NCI-H146 treated with DMSO at 0.1 percent for 48 hours (cell line): ENCODE results near the gene SAMM50.
"Not testable (repeated sequence)": the region's sequence is repeated elsewhere in the genome, so short reads cannot be mapped to it uniquely, and the experiment has no call there.

ENCODE experiments used
- DNase-seq: peaks from one replicate; lab custom pipeline; 2025; ENCODE audit not compliant: unreplicated experiment; lab: John Stamatoyannopoulos, UW

Gene SAMM50

DNA sequence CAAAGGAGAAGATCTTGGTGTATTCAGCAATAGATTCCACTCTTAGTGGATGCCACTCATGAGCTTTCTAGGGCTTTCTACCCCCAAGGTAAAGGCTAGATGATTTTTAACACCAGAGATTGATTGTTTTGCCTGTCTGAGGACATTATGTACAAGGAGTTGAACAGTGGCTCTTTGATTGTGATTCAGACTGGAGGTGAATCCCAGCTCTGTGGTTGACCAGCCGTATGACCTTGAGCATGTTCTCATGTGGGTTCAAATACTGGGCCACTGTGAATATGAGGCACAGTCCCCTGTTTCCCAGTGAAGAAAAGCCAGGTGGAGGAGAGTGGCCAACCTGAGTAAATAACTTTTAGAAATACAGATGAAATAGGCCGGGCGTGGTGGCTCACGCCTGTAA is 44.9 kb downstream of the SAMM50 start:
- DNase-seq: no peak

DNA sequence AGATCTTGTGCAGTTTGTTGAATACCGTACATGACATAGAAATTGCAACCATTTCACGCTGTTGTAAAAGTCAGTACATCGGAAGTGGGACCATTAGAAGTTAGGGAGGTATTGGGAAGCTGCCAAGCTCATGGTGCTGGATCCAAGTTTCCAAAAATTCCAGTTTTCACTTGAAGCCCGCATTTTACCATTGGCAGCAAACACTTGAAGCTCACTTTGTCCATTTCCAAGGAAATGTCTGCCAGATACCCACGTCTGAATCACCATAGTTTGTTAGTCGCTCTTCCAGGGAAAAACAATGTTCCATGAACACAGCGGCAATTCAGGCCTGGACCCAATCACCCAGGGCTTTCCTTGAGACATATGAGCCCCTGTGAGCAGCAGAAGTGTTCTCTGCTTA is 46.3 kb downstream of the SAMM50 start:
- DNase-seq: no peak

DNA sequence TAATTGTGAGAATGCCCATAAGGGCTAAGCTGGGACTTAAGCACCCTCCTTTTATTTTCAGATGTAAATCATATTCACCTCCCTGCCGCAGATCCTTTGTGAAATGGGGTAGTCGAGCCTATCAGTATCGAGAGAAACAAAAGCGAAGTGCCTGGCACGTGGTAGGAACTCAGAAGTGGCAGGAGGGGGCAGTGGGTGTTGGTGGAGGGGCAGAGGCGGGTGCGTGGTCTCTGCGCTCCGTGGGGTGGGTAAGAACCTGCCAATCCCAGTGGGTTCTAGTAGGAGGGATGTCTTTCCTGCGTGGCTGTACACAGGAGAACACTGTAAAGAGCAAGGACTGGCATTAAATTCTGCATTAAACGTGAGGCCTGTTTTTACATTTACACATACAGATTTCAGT is 47.1 kb downstream of the SAMM50 start:
- no peak for DNase-seq

DNA sequence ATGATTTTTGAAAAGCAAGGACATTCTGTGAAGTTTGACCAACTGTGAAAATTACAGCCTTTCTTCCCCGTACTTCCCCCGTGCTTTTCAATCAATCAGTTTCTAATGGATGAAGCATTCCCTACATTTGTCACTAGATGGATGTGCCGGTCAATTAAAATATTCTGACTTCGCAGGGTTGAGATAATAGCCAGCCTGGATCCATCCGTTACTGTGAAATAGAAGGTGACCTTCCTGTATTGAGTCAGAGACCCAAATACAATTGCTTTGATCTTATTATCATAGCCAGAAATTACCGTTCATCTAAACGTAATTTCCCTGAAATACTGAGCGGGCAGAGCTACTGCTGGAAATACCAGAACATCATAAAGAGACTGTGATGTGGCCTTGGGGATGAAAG is 47.8 kb downstream of the SAMM50 start:
- DNase-seq: no peak

DNA sequence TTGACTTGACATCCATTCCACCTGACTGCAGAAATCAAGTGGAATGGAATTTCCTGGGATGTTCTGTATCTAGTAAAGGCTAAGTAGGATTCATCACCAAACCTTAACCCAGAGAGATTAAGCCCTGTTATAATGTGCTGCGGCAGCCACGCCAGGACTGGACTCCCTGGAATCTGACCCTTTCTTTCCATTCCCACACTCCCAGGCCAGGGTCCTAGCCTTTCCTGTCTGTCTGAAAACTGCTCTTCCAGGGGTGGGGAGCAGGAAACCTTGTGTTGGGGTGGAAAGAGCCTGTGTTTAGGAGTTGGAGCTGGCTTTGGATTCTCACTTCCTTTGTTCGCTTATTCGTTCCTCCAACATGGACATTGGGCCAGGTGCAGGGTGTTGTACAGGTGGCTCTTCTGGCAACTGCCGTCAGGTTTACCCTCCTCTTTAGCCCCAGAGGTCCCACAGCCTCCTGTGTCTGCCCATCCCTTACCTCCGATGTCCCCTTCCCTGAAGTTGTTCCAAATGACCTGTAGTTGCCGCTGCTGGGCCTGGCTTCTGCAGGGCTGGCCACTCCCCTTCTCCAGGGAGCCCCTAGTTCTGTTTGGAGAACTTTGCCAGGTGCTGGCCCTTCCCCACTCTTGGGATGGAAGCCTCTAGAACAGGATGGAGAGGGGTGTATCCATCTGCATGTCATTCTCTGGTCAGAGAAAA is 48.3 kb downstream of the SAMM50 start:
- no peak for DNase-seq

DNA sequence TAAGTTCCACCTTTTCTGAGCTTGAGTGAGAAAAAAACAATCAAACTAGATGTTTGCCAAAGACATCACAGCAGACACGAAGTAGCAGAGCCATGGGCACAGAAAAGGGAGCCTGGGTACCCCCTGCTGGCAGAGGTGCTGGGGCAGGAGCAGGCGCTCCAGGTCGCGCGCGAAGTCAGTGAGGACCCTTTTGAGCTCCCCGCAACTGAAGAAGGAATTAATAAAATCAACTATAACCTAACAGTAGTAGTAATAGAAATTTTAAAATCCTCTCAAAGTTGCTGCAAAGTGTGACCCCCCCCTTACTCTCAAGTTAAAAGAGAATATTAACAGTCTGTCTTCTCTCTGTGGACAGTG is 48.8 kb downstream of the SAMM50 start:
- no peak for DNase-seq

DNA sequence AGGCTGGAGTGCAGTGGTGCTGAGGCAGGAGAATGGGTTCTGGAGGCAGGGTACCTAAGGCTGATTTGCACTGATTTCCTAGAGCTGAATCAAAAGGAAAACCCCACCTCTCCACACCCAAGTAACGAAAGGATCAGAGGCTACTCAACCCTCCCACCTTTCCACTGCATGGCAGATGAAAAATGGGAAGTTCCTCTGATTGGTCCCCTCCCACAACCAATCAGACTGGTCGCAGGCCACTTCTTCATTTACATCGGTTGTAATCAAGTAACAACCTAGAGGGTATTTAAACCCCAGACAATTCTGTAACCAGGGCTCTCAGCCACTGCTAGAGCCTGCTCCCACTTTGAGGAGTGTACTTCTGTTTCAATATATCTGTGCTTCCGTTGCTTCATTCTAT is 50.3 kb downstream of the SAMM50 start:
- DNase-seq: no peak

DNA sequence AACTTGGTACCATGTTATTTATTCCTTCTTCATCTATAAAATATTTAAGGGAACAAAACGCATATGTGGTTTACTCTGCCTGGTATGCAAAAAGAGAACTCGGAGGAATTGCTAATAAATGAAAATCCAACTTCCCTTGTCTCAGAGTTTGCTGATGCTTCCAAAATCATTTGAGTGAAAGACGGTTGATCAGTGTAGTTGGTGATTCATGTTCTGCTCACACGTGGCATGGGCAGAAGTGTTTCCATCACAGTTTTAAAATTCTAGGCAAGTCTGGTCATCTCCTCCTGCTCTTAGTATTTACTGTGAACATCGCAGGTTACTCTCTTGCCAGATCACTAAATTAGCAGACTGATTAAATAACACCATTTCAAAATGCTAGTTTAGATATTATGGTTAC is 56.9 kb downstream of the SAMM50 start:
- DNase-seq: no peak

DNA sequence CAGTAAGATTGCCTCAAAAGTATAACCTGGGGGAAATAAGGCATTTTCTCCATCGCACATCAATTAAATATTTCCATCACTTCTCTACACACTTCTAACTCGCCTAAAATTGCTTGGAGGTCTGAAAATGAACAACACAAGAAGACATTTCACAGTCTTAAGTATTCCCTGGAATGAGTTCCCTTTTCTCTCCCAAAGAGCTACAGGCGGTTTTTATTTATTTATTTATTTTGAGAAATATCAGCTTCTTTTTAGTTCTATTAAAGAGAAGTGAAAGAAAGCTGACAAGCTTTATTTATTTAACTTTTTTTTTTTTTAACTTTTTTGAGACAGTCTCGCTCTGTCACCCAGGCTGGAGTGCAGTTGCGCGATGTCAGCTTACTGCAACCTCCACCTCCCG is 57.3 kb downstream of the SAMM50 start:
- no peak for DNase-seq

DNA sequence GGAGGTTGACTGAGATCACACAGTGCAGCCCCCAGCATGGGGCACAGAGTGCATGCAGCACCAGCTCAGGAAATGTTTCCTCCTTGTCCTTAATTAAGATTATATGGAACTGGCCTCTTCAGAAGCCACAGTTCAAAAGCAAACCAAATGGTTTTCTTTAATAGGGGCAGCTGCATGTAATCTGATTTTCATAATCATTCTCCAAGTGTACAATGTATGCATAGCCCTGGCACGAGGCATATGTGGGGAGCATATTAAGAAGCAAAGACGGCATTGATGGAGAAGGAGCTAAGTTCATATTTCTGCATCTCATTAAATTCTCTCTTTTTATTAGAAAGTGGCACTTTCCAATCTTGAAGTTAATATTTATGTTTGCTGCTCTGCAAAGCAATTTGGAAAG is 59.0 kb downstream of the SAMM50 start:
- DNase-seq: no peak

DNA sequence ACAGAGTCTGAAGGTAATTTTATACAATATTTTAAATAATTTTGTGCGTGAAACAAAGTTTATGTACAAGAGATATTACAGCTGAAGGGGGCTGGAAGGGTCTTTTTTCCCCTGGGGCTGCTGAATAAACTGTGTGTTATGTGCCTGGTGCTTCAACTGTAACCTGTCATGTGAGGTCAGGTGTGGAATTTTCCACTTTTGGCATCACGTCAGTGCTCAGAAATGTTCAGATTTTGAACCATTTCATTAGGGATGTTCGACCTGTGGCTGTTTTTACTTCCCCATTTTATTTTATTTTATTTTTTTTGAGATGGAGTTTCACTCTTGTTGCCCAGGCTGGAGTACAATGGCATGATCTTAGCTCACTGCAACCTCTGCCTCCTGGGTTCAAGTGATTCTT is 61.3 kb downstream of the SAMM50 start:
- not testable (repeated sequence) for DNase-seq

DNA sequence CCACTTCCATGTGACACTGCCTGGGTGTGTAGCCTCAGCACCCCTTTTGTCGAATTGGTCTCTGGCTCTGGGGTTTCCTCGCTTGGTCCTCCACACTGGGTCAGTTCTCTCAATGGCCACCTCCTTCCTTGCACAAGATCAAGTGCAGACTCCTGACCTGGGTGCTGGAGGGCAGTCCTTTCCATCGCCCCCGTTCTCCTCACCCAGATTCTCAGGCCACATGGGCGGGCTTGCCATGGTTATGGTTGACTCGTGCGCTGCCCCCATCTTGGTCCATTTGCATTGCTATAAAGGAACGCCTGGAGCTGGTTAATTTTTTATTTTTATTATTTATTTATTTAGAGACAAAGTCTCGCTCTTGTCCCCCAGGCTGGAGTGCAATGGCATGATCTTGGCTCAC is 63.4 kb downstream of the SAMM50 start:
- DNase-seq: no peak

DNA sequence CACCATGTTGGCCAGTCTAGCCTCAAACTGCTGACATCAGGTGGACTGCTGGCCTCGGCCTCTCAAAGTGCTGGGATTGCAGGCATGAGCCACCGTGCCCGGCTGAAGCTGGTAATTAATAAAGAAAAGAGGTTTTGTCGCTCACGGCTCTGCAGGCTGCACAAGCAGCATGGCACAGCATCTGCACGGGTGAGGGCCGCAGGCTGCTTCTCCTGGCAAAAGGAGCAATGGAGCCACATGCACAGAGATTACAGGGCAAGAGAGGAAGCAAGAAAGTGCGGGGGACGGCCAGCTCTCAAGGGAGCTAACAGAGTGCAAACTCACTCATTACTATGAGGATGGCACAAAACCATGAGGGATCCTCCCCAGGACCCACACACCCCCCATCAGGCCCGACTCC is 64.2 kb downstream of the SAMM50 start:
- DNase-seq: no peak

DNA sequence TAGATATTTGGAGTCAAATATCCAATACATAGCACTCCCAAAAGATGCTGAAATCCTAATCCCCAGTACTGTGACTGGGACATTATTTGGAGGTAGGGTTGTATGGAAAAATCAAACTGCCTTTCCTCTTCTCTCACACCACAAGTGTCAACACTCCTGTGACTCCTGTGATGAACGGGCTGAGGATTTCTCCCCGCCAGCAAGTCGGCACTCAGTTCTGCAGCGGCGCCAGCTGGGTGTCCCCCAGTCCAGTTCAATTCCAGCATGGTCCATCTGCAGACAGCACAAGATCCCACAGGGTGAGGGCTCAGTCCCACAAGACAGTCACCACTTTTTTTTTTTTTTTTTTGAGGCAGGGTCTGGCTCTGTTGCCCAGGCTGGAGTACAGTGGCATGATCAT is 64.6 kb downstream of the SAMM50 start:
- no peak for DNase-seq

DNA sequence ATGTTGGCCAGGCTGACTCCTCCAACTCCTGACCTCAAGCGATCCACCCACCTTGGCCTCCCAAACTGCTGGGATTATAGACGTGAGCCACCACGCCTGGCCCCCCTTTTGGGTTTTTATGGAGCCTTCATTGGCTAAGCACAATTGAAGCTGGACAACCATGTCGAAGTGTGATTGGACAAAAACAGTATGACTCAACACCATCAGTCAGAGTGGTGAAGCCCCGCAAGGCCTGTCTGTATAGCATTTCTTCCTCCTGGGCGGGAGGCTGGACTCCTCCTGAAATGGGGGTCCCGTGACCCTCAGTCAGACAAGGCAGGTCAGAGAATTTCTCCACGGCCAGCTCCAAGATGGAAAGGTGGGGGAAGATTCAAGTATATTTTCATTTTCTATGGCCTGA is 65.7 kb downstream of the SAMM50 start:
- DNase-seq: no peak

DNA sequence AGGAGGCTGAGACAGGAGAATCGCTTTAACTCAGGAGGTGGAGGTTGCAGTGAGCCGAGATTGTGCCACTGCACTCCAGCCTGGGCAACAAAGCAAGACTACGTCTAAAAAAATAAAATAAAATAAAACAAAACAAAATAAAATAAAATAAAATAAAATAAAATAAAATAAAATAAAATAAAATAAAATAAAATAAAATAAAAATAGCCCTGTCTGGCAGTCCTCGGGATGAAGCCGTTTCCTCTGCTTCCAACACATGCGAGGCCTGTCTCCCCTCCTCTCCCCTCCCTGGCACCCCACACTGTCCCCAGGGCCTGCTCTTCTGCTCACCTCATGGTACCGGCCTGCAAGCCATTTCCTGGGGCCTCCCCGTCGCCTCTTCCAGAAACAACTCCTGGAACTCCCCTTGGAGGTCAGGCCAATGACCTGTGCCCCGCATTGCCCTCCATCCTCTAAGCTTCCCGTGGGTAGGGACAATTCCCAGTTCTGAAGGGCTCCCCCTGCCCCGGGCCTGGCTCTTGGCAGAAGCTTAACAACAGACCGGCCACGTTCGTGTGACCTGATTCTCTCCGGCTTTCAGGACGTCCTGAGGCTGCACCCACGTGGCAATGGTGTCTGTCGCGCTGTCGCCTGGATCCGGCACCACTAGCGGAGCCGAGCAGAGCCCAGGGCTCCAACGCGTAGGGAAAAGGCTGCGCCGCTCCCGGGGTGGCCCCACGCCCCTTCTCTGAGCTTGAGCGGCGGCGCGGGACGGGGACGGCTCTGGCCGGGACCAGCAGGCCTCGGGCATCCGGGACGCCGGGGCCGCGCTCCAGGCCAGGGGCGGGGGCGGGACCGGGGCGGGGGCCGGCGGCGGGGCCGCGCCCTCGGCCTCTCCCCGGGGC is 68.4 kb downstream of the SAMM50 start:
- DNase-seq: no peak

DNA sequence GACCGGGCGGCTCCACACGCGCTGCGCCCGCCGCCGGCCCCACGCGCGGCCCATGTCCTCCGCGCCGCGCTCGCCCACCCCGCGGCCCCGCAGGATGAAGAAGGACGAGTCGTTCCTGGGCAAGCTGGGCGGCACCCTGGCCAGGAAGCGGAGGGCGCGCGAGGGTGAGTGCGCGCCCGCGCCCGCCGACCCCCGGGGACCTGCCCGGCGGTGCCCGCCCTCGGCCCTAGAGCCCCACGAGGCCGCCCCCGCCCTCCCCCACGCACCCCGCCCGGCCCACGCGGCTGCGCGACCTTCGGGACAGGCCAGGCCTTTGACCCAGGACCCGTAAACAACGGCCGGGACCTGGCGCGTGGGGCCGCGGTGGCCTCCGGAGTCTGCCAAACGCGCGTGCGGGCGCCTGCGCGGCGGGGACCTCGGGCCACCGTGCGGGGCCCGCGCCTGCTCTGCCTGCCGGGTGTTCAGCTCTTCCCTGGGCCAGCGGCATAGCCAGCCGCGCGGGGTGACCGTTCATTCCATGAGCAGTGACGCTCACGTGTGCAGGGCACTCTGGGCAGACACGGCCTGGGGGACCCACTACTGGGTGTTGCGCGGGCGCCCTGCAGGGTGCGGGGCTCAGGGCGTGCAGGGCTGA is 69.2 kb downstream of the SAMM50 start, which contains the start of gene PARVB:
TSS of gene PARVB (plus strand) at position 15 of the 634 bp plus-strand sequence. CDS start at position 53, 38 bp downstream.
- no peak for DNase-seq

DNA sequence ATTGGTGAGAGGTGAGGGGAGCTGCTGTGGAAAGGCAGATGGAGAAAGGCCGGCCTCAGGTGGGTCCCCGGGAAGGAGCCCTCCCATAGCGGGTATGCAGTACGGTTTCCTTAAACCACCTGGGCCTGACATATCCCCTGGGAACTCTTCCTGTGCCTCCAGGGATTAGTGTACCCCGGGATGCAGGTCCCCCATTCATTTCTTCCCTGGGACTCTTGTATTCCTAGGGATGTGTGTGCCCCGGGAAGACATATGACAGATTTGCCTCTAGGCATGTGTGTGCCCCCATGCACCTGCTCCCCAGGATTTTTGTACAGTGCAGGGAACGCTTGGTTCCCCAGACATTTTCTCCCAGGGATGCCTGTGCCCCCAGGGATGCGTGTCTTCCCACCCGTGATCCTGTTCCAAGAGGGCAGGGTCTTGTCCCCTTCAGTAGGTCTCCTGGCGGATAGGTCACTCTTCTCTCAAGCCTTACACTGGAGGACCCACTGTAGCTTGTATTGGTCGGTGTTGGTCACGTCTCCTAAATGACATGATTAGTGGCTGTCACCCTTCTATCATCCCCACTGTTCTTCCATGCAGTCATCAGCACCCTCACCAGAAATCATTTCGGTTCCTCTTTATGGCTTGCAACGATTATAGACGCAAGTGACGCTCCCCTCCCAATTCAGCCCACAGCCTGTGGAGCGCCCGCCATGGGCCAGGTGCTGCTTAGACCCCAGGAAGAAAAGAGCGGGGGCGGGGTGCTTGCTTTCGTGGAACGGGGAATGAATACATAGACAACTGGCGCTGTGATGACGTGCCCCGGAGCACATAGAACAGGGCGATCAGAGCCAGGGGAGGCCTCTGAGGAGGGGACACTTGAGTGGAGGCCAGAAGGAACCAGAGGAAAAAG is 70.2 kb downstream of the SAMM50 start:
- no peak for DNase-seq

DNA sequence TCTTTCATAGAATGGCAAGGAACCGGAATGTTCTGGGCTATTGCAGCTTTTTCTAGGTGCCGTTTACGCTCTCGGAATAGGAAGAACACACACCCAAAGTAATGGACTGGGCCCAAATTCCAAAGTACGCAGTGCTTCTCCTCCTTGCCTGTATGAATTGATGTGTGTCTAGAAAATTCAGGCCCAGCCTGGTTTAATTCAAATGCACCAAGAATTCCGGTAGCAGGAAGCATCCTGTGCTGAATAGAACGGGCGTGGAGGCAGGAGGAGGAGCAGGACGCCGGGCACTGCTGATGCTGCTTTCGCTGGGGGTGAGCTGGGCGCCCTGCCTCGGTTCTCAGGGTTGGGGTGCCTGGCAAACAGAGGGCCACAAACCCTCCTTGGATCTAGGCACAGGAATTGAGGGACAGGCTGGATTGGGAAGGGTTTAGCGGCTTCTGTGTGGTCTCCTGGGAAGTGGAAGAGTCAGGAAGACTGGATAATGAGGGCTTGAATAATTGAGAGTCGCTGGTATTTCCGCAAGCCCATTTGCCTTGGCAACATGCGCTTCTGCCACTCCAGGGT is 70.9 kb downstream of the SAMM50 start:
- DNase-seq: no peak

DNA sequence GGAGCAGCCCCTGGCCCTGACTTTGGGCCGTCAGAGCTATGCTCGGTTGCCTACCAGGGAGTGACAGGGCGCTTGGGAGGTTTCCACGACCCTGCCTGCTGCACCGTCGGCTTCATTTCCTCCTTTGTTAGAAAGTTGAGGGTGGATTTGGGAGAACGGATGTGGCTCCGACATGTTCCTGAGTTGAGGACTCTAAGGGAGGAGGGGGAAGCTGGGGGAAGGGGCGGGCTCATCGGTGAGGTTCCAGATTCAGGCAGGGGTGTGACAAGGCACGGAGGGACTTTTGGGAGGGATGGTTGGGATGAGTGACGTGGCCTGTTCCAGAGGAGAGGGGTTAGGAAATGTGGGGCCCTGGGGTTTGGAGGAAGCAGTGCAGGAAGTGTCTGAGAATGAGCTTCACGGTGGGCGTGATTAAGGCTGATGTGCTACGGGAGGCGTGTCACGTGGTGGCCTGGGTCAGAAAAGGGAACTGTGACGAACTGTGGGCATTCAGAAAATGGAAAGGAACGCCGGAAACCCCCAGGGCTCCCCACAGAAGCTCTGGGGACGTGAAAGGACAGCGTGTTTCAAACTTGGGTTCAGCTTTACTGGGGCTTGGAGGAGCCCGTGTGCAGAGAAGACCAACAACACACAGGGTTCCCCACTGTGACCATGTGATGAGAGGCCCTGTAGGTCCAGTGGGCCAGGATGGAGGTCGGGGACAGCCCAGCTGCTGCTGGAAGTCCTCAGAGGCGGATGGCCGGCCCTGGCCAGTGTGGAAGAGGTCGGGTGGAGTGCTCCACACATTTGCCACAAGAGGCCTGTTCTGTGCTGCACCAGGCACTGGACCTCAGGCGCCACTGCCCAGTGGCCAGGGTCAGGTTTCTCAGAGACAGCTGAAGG is 71.6 kb downstream of the SAMM50 start:
- DNase-seq: no peak
